DMS 273 (cell line): ENCODE measurements around the gene PMIS2.
A peak's percentile ranks its signal among the peaks of the same experiment; 100 is the strongest.

Experiments used
- DNase-seq: peaks from one replicate; lab custom pipeline; 2025; ENCODE audit not compliant: unreplicated experiment; lab: John Stamatoyannopoulos, UW

The PMIS2 gene

GRCh38 chr19:35556025-35556590 is 29.9 kb upstream of the PMIS2 start:
- no peak for DNase-seq

GRCh38 chr19:35556846-35557538 is 29.0 kb upstream of the PMIS2 start:
- no peak for DNase-seq

- DNase-seq = peak; percentile 83
These were observed 28.2 kb upstream of the PMIS2 start for GRCh38 chr19:35557539-35558399.

DNA sequence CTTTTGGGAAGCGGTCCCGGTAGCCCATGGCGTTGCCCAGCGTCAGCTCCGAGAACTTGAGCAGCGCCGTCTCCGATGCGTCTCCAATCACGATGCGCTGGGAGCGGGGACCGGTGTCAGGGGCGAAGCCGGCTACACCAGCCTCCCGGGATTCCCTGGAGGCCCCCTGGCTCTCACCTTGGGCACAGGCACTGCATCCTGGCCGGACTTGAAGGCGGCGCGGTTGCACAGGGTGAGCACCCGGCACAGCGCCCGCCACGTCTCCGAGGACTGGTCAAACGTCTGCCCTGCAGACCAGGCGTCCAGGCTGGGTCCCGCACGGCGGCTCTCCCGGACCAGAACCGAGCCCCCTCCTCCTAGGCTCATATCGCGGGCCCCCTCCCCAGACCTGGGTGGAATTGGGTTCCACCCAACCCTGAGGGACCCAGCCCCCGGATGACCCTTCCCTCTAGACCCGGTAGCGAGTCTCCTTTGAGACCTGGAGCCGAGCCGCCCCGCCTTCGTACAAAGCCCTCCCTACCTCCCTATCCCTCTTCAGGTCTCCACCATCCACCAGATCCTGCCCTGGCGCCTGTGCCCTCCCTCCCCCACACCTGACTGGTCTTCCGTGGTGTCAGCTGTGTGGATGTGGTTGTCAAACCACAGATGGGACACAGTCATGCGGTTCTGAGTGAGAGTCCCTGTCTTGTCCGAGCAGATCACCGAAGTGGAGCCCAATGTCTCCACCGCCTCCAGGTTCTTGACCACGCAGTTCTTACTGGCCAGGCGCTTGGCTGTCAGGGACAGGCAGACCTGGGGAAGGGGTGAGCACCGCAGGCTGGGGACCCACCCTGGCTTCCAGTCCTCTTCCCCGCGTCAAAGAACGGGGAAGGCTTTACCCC is 27.3 kb upstream of the PMIS2 start:
- DNase-seq = no peak

DNA sequence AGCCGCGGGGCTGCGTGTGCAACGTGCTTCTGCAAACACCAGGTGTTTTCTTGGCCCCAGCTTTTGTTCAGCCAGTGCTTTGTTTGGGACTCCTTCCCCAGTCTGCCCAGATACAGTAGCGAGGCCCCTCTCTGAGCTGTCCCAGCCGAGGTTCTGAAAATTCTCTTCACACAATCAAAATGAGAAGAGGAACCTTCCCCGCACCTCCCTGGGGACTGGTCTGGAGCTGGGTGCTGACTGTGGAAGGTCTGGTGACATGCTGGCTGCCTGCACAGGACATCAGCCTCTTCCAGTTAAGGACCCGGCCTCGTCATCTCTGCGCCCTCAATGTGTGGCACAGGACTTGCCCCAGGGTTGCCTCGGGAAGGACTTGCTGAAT is 26.7 kb upstream of the PMIS2 start:
- DNase-seq = no peak

- DNase-seq = no peak
These were observed 26.2 kb upstream of the PMIS2 start for GRCh38 chr19:35559781-35560180.

DNA sequence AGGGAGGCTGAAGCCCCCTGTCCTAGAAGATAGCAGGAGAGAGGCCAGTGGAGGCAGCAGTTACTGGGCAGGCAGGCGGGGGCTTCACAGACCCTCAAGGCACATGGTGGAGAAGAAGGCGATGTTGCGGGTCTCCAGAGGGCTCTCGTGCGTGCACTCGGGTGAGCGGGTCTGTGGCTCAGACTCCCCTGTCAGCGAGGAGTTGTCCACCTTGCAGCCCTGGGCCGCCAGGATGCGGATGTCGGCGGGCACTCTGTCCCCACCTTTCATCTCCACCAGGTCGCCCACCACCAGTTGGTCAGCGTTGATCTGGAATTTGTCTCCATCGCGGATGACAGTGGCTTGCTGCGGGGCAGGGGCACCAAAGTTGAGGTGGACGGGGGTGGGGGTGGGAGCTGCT is 25.7 kb upstream of the PMIS2 start:
- DNase-seq = no peak

GRCh38 chr19:35560677-35561076 is 25.3 kb upstream of the PMIS2 start:
- DNase-seq = no peak

DNA sequence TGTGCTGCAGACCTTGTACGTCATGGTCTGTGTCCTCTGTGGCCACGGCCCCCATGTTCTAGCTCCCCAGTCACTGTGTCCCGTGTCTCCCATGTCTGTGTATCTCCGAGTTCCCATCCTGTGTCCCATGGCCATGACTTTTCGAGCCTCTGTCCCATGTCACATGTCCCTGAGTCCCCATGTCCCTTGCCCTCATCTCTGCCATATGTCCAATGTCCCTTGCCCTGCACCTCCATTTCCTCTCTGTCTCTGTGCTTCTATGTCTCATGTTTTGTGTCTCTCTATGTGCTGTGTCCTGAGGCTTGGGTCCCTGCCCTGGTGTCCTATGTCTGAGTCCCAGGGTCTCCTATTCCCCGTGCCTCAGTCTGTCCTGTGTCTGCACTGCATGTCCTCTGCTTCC is 24.5 kb upstream of the PMIS2 start:
- DNase-seq = no peak

DNA sequence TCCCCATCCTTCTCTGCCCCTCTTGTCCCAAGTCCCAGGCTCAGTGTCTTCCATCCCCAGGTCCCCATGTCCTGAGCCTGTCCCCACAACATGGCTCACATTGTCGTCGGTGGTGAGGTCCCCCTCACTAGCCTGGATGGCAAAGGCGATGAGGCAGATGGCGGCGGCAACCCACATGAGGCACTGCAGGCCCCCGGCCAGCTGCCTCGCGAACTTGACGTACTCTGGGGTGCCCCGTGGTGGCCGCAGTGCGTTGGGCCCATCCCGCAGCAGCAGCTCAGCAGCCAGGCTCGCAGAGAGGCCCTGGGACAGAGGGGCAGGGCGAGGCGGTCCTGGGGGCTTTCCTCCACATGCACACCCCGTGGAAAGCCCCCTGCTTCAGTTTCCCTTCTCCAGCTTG is 23.6 kb upstream of the PMIS2 start:
- DNase-seq = peak; percentile 41

DNA sequence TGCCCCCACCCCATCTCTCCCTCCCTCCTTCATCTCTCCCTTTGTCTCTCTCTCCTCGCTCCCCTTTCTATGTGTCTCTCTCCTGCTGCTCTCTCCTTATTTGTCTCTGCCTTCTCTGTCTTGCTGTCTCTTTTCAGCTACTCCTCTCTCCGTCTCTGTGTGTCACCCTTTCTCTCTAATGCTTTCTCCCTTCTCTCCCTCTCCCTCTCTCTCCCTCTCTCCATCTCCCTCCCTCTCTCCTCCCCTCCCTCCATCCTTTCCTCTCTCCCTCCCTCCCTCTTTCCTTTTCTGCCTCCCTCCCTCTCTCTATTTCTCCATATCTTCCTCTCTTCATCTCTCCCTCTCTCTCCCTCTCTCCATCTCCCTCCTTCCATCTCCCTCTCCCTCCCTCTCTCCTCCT is 23.2 kb upstream of the PMIS2 start:
- DNase-seq = no peak

DNA sequence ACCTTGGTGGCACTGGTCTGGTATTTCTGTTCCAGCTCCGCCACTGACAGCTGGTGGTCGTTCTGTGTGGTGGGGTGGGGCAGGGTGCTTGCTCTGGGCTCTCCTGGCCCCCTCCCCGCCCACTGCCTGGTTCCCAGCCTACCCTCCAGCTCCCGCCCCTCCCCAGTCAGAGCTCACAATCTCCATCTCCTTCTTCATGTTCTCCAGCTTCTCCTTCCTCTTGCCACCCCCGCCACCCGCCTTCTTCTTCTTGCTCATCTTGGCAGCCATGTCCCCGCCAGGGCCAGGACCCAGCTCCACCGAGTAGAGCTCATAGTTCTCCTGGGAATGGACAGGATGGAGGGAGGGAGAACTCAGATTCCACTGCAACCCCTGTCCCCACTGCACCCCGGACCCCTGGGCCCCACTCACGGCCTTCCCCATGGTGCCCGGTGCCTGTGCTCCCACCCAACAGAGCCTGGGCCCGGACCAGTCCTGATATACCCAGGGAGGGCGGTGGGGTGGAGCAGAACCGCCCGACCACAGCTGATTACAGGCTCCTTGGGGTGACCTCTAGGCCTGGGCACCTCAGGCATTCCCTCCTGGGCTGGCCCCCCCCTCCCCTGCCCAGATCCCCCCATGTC is 22.7 kb upstream of the PMIS2 start, which contains the start of gene ATP4A:
Gene ATP4A, minus strand, starts transcription at position 452 of the 623 bp plus-strand sequence. Its CDS starts 29 bp downstream, at position 423.
- no peak for DNase-seq

GRCh38 chr19:35565016-35565856 is 20.7 kb upstream of the PMIS2 start:
- DNase-seq = no peak

- DNase-seq = no peak
These were observed 19.2 kb upstream of the PMIS2 start for GRCh38 chr19:35566738-35567137.

- DNase-seq = no peak
These were observed 16.6 kb upstream of the PMIS2 start for GRCh38 chr19:35569281-35569781.

DNA sequence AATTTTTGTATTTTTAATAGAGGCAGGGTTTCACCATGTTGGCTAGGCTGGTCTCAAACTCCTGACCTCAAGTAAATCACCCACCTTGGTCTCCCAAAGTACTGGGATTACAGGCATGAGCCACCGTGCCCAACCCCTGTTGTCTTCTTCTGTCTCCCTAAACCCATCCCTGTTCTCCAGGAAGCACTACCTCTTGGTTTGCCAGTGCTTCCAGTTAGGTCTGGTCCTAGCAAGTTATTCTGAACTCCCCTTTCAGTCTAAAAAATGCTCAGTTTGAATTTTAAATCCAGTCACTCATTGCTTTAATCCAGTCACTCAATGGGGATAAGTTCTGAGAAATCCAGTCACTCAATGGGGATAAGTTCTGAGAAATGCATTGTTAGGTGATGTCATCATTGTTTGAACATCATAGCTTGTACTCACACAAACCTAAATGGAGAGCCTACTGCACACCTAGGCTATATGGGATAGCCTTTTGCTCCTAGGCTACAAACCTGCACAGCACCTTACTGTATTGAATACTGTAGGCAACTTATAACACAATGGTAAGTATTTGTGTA is 14.5 kb upstream of the PMIS2 start:
- DNase-seq = no peak

DNA sequence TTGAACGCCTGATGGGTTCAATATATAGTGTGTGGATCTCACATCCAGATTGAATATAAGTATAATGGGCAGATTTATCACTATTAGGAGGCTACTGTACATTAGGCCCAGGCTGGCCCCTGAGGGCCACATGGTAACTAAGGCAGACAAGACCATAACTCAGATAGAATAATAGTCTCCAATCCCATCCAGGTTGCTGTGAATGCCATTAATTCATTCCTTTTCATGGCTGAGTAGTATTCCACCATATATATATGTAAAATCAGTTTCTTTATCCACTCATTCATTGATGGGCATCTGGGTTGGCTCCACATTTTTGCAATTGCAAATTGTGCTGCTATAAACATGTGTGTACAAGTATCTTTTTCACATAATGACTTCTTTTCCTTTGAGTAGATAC is 8.1 kb upstream of the PMIS2 start:
- DNase-seq = no peak

- no peak for DNase-seq
These were observed 7.3 kb upstream of the PMIS2 start for GRCh38 chr19:35578707-35579106.

DNA sequence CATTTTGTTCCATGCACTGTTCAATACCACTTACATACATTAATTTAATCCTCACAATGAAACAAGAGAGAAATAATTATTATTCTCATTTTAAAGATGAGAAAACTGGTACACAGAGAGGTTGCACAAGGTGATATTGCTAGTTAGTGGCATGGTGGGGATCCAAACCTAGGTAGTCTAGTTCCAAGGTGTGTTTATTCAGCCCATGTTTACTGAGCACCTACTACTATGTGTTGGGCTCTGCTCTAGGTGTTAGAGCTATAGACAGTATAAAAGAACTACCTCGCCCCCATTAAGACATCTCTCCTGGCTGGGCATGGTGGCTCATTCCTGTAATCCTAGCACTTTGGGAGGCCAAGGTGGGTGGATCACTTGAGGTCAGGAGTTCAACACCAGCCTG is 3.2 kb upstream of the PMIS2 start:
- no peak for DNase-seq
